Fibroblast of mammary gland (primary cell): ENCODE measurements around the gene PSMA2.
A peak's percentile ranks its signal among the peaks of the same experiment; 100 is the strongest.

Experiments used
- DNase-seq: peaks from one replicate; pipeline ENCODE4 v3.0.0-alpha.2; 2010; ENCODE audit warnings: low read depth
- H3K4me3 ChIP-seq: 2 replicates; pipeline ENCODE4 v1.5.1; 2011; ENCODE audit warnings: low read depth, mild to moderate bottlenecking, low read length, moderate library complexity; ENCODE audit not compliant: control insufficient read depth
- TF ChIP-seq, protein P1 (sequence below): conservative IDR thresholded peaks from 2 replicates; pipeline ENCODE4 v1.5.1; 2011; ENCODE audit warnings: low read depth, low read length, inconsistent platforms; ENCODE audit not compliant: control insufficient read depth, insufficient read depth

Gene PSMA2

DNA sequence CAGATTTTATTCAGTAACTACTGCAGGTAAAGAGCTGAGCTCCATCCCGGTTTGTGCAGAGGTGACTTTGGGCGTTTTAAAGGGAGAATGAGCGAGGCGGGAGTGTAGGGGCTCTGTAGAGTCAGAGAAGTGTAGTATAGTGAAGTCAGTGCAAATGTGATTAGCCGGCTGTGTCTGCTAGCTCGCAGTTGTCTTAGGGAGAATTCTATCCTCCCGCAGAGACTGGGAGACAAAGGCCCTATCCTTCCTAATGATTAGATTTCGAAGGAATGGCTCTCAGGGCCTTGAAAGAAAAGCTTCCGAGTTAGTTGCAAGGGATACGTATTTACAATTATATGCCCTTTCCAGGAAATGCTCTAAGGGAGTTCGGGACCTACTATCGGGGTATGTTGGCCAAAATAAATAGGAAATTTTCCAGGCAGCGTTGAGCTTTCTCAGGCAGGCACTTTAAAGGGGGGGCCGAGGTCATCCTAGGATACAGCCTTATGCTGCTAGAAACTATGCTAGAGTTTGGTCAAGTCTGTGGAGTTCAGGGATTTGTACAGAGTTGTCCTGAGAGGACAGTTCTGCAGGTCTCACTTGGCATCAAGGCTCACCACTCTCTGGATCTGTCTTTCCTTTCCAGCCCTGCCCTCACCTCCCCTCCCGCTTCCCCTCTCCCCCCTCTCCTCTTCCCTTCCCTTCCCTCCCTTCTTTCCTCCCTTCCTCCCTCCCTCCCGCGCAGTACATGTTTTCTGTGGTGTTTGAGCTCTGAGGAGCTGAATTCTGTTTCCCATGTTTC, 1.0 kb upstream of the PSMA2 start:
- peak; percentile 43 for DNase-seq
- TF ChIP-seq, protein P1, sequence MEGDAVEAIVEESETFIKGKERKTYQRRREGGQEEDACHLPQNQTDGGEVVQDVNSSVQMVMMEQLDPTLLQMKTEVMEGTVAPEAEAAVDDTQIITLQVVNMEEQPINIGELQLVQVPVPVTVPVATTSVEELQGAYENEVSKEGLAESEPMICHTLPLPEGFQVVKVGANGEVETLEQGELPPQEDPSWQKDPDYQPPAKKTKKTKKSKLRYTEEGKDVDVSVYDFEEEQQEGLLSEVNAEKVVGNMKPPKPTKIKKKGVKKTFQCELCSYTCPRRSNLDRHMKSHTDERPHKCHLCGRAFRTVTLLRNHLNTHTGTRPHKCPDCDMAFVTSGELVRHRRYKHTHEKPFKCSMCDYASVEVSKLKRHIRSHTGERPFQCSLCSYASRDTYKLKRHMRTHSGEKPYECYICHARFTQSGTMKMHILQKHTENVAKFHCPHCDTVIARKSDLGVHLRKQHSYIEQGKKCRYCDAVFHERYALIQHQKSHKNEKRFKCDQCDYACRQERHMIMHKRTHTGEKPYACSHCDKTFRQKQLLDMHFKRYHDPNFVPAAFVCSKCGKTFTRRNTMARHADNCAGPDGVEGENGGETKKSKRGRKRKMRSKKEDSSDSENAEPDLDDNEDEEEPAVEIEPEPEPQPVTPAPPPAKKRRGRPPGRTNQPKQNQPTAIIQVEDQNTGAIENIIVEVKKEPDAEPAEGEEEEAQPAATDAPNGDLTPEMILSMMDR: no peak
- H3K4me3 ChIP-seq: peak overlapping the region; percentile 99

DNA sequence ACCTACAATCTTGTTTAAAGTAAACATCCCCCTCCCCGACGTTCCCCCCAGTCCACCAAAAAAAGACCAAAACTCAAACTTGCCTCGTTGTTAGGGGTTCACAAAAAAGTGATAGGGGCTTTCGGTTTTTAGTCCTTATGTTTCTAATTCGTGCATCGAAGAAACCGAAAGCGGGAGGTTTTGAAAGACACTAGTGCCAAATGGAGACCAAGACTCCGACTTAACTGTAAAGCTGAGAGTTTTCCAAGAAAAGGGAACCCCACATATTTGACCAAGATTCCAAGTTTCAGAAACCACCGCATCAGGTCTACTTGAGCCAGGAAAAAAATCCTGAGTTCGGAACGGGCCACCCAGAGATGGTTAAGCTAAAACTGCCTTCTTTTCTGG, 534 bp downstream of the PSMA2 start:
- DNase-seq: no peak
- peak overlapping the region; percentile 99 for H3K4me3 ChIP-seq
- TF ChIP-seq, protein P1: no peak

DNA sequence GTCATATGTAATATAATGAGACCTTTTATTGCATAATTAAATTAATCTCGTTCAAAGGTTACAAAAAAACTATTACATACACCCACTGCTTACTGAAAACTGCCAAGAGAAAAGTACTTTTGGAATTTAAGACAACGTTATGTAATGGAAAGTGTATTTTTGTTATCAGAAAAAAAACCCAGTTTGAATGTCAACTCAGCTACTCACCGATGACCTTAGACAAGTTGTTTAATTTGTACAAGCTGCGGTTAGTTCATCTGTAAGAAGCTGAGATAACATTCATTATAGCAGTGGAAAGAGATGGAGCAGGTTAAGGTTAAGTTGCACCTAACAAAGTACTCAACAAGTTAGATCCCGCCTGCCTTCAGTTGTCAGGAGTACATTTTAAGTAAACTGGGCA, 1.1 kb downstream of the PSMA2 start:
- H3K4me3 ChIP-seq: peak overlapping the region; percentile 99
- TF ChIP-seq, protein P1: no peak
- no peak for DNase-seq

DNA sequence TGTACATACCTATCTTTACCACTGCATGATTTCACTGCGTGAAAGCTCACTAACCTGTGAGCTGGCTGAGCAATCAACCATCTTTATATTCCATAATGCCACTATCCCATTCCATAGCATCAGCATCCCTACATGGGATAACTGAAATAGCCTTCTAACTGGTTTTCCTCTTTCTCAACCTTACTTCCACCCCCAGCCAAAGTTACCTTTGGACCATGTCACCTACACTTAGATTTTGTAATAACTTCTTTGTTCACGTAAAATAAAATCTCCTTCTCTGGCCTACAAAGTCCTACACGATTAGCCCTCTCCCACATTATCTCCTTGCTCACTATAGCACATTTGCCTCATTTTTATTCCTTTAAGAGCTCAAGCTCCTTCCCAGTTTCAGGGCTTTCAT, 2.5 kb downstream of the PSMA2 start:
- no peak for DNase-seq
- TF ChIP-seq, protein P1: no peak
- no peak overlapping the region for H3K4me3 ChIP-seq

DNA sequence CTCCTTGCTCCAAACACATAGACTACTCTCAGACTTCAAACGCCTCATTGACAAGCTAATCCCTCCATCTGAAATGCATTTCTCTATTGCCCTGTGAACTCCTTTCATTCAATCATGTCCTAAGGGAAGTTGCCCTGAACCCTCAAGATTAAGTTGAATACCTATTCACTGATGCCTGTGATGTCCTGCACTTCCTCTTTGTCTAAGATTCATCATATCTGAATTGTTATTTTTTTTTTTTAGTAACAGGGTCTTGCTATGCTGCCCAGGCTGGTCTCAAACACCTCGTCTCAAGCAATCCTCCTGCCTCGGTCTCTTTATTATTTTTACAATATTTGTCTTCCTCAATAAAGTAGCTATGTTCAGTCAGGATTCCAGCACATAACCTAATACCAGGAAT, 3.2 kb downstream of the PSMA2 start:
- no peak for DNase-seq
- no peak overlapping the region for H3K4me3 ChIP-seq
- TF ChIP-seq, protein P1: no peak

DNA sequence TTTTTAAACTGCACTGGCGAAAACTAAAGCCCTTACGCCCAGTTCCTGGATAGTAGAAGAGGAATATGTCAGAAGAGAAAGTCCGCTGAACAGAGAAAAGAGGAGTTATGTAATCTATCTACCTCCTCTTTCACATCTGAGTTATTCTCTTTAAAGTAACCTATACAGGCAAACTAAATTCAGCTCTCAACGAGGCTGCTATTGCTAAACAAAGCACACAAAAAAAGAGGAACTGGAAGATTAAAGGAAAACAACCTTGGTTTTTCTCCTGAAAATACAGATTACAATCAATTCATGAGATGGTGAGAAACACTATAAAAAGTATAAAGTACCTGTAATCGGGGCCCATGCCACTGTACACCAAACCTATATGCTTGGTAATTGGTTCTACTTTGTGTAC, 5.8 kb downstream of the PSMA2 start:
- TF ChIP-seq, protein P1: no peak
- DNase-seq: no peak
- H3K4me3 ChIP-seq: no peak overlapping the region

DNA sequence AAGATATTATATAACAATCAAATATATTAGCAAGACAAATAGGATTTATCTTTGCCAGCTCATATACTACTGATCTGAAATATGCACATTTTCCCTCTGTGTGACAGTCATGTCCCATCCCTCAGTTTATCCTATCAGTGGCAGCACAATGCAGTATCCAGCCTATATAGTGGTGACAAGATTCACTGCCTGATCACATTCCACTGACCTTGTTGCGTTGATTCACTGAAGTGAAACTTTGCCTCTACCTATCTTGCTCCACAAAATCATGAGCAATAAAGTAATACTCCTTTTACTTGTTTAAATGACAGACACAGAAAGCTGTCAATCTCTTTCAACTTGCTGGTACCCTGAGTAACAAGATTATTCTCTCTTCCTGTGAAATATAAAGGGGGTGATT, 6.3 kb downstream of the PSMA2 start:
- TF ChIP-seq, protein P1: no peak
- H3K4me3 ChIP-seq: no peak overlapping the region
- DNase-seq: no peak
